Measurements from ENCODE around the gene OGFOD1.

Gene OGFOD1

GRCh38 chr16:56426585-56426984 lies 24.8 kb upstream of the OGFOD1 start:
- in situ Hi-C loops (cut with MboI; ENCODE audit: low sequenced_read_pairs): no loop called here

GRCh38 chr16:56428091-56428490 lies 23.3 kb upstream of the OGFOD1 start:
- in situ Hi-C loops (cut with MboI; ENCODE audit: low sequenced_read_pairs): no loop called here

GRCh38 chr16:56436258-56436657 lies 15.1 kb upstream of the OGFOD1 start:
- in situ Hi-C loops (cut with MboI; ENCODE audit: low sequenced_read_pairs): no loop called here

- in situ Hi-C loops (cut with MboI; ENCODE audit: low sequenced_read_pairs): no loop called here
Observed at GRCh38 chr16:56438038-56438437, 13.3 kb upstream of the OGFOD1 start.

- in situ Hi-C loops (cut with MboI; ENCODE audit: low sequenced_read_pairs): no loop called here
Observed at GRCh38 chr16:56447286-56447685, 4.1 kb upstream of the OGFOD1 start.

GRCh38 chr16:56448005-56448404 lies 3.3 kb upstream of the OGFOD1 start:
- in situ Hi-C loops (cut with MboI; ENCODE audit: low sequenced_read_pairs): no loop called here

- in situ Hi-C loops (cut with MboI; ENCODE audit: low sequenced_read_pairs): no loop called here
Observed at GRCh38 chr16:56450275-56450985, 924 bp upstream of the OGFOD1 start.

GRCh38 chr16:56451753-56452689 lies 667 bp downstream of the OGFOD1 start:
- in situ Hi-C loops (cut with MboI; ENCODE audit: low sequenced_read_pairs): no loop called here

GRCh38 chr16:56457927-56458470 lies 6.6 kb downstream of the OGFOD1 start:
- in situ Hi-C loops (cut with MboI; ENCODE audit: low sequenced_read_pairs): no loop called here

GRCh38 chr16:56460101-56460500 lies 8.7 kb downstream of the OGFOD1 start:
- in situ Hi-C loops (cut with MboI; ENCODE audit: low sequenced_read_pairs): no loop called here

GRCh38 chr16:56462064-56462796 lies 10.9 kb downstream of the OGFOD1 start:
- in situ Hi-C loops (cut with MboI; ENCODE audit: low sequenced_read_pairs): no loop called here

GRCh38 chr16:56463153-56463552 lies 11.8 kb downstream of the OGFOD1 start:
- in situ Hi-C loops (cut with MboI; ENCODE audit: low sequenced_read_pairs): no loop called here

GRCh38 chr16:56466344-56466743 lies 15.0 kb downstream of the OGFOD1 start:
- in situ Hi-C loops (cut with MboI; ENCODE audit: low sequenced_read_pairs): no loop called here

GRCh38 chr16:56468800-56469199 lies 17.4 kb downstream of the OGFOD1 start:
- in situ Hi-C loops (cut with MboI; ENCODE audit: low sequenced_read_pairs): no loop called here

- in situ Hi-C loops (cut with MboI; ENCODE audit: low sequenced_read_pairs): no loop called here
Observed at GRCh38 chr16:56469748-56470147, 18.4 kb downstream of the OGFOD1 start.

GRCh38 chr16:56470232-56470631 lies 18.9 kb downstream of the OGFOD1 start:
- in situ Hi-C loops (cut with MboI; ENCODE audit: low sequenced_read_pairs): no loop called here

- in situ Hi-C loops (cut with MboI; ENCODE audit: low sequenced_read_pairs): no loop called here
Observed at GRCh38 chr16:56470666-56471065, 19.3 kb downstream of the OGFOD1 start.

- in situ Hi-C loops (cut with MboI; ENCODE audit: low sequenced_read_pairs): no loop called here
Observed at GRCh38 chr16:56475201-56475600, 23.8 kb downstream of the OGFOD1 start.

- in situ Hi-C loops (cut with MboI; ENCODE audit: low sequenced_read_pairs): no loop called here
Observed at GRCh38 chr16:56477096-56477878, 25.9 kb downstream of the OGFOD1 start.
